HepG2 (cell line): ENCODE measurements around the gene DNAJC4. TPM values are rescaled to one million over a fixed set of nuclear protein-coding genes. Genes with fewer than 3 reads are reported as not detected.

ENCODE experiments used
- AGO1 ChIP-seq: fragments of 200-400 bp; formaldehyde crosslinking; IDR thresholded peaks from 2 replicates; pipeline ENCODE4 v1.6.1; 2017; ENCODE audit warnings: mild to moderate bottlenecking, low read depth, low read length, moderate library complexity; ENCODE audit not compliant: poor library complexity, severe bottlenecking
- ATRX ChIP-seq: sonication (generic); formaldehyde crosslinking; IDR thresholded peaks from 2 replicates; pipeline ENCODE4 v1.4.0; 2020; ENCODE audit warnings: missing genetic modification reagents, borderline replicate concordance
- BRCA1 ChIP-seq: sonication (generic); formaldehyde crosslinking; IDR thresholded peaks from 2 replicates; pipeline ENCODE4 v1.4.0; 2020; ENCODE audit warnings: missing genetic modification reagents
- HDAC6 ChIP-seq: fragments of 200-600 bp; sonication (generic); IDR thresholded peaks from 2 replicates; pipeline ENCODE4 v1.7.0; 2017; ENCODE audit warnings: mild to moderate bottlenecking, antibody characterized with exemption, low read length, low read depth
- HNRNPLL ChIP-seq: fragments of 200-400 bp; formaldehyde crosslinking; IDR thresholded peaks from 2 replicates; pipeline ENCODE4 v1.6.1; 2017; ENCODE audit warnings: mild to moderate bottlenecking, low read depth, low read length; ENCODE audit not compliant: poor library complexity, severe bottlenecking
- MEIS2 ChIP-seq: sonication (generic); formaldehyde crosslinking; IDR thresholded peaks from 2 replicates; pipeline ENCODE4 v1.9.0; 2021; ENCODE audit warnings: mild to moderate bottlenecking, missing genetic modification reagents
- NFYC ChIP-seq: IDR thresholded peaks from 2 replicates; pipeline ENCODE4 v1.6.1; 2016; ENCODE audit warnings: missing genetic modification reagents, missing compliant biosample characterization
- PTBP1 ChIP-seq: fragments of 200-400 bp; formaldehyde crosslinking; IDR thresholded peaks from 2 replicates; pipeline ENCODE4 v1.6.1; 2018; ENCODE audit warnings: low read length, low read depth; ENCODE audit not compliant: poor library complexity, severe bottlenecking
- RORA ChIP-seq: sonication (generic); formaldehyde crosslinking; IDR thresholded peaks from 2 replicates; pipeline ENCODE4 v1.5.0; 2020; ENCODE audit warnings: mild to moderate bottlenecking, missing genetic modification reagents, moderate library complexity
- SNAPC2 ChIP-seq: sonication (generic); formaldehyde crosslinking; IDR thresholded peaks from 2 replicates; pipeline ENCODE4 v1.8.1; 2022; ENCODE audit warnings: mild to moderate bottlenecking, missing genetic modification reagents
- TAF1 ChIP-seq: sonication (generic); formaldehyde crosslinking; IDR thresholded peaks from 2 replicates; pipeline ENCODE4 v1.4.0; 2020; ENCODE audit warnings: missing genetic modification reagents
- TFDP1 ChIP-seq: IDR thresholded peaks from 2 replicates; pipeline ENCODE4 v1.6.1; 2016; ENCODE audit warnings: missing compliant biosample characterization, missing genetic modification reagents, borderline replicate concordance
- TSC22D2 ChIP-seq: sonication (generic); formaldehyde crosslinking; IDR thresholded peaks from 2 replicates; pipeline ENCODE4 v1.5.1; 2020; ENCODE audit warnings: missing genetic modification reagents, mild to moderate bottlenecking, borderline replicate concordance
- ZBTB39 ChIP-seq: sonication (generic); formaldehyde crosslinking; IDR thresholded peaks from 2 replicates; pipeline ENCODE4 v1.5.0; 2020; ENCODE audit warnings: missing genetic modification reagents
- ZFP91 ChIP-seq: sonication (generic); formaldehyde crosslinking; IDR thresholded peaks from 2 replicates; pipeline ENCODE4 v1.9.0; 2022; ENCODE audit warnings: missing genetic modification reagents, mild to moderate bottlenecking, borderline replicate concordance
- ZNF20 ChIP-seq: sonication (generic); formaldehyde crosslinking; IDR thresholded peaks from 2 replicates; pipeline ENCODE4 v1.4.0; 2020; ENCODE audit warnings: mild to moderate bottlenecking, moderate library complexity, missing genetic modification reagents
- ZNF333 ChIP-seq: sonication (generic); formaldehyde crosslinking; IDR thresholded peaks from 2 replicates; pipeline ENCODE4 v1.4.0; 2020; ENCODE audit warnings: mild to moderate bottlenecking, missing genetic modification reagents, borderline replicate concordance
- ZNF33B ChIP-seq: sonication (generic); formaldehyde crosslinking; IDR thresholded peaks from 2 replicates; pipeline ENCODE4 v1.5.1; 2020; ENCODE audit warnings: mild to moderate bottlenecking, missing genetic modification reagents
- ZNF567 ChIP-seq: sonication (generic); formaldehyde crosslinking; IDR thresholded peaks from 2 replicates; pipeline ENCODE4 v1.8.1; 2023; ENCODE audit warnings: mild to moderate bottlenecking, missing genetic modification reagents, borderline replicate concordance
- ZNF792 ChIP-seq: IDR thresholded peaks from 2 replicates; pipeline ENCODE4 v1.6.1; 2016
- ZNF83 ChIP-seq: sonication (generic); formaldehyde crosslinking; IDR thresholded peaks from 2 replicates; pipeline ENCODE4 v1.4.0; 2020; ENCODE audit warnings: missing genetic modification reagents, mild to moderate bottlenecking, borderline replicate concordance
- polyA plus RNA-seq, 8 experiments: library from polyadenylated mRNA; depleted of rRNA in 3 of 8; stranded (reverse) in 7 of 8; unstranded in 1 of 8; fragments of >200 nt; fragmentation: Illumina TruSeq in 4 of 8; extraction: Trizol in 4 of 8; gene quantifications; 2 replicates each; pipeline versions ENCODE4 v1.2.1 to v1.2.3, GENCODE V29; 2011 to 2016; ENCODE audit warnings: low read depth in 4 of 8, missing spikeins in 1 of 8, mixed read lengths in 1 of 8; ENCODE audit not compliant: insufficient read depth in 1 of 8
- total RNA-seq, 5 experiments: library from RNA; depleted of rRNA; stranded (reverse); fragments of >200 nt; fragmentation: Illumina TruSeq; extraction: Trizol; gene quantifications; 2 replicates each; pipeline ENCODE4 v1.2.3, GENCODE V29; 2016; ENCODE audit warnings: low read depth in 1 of 5
- TF ChIP-seq, protein P1 (sequence below): sonication (generic); formaldehyde crosslinking; IDR thresholded peaks from 2 replicates; pipeline ENCODE4 v1.8.1; 2023; ENCODE audit warnings: mild to moderate bottlenecking, missing genetic modification reagents

DNAJC4 gene
- total and polyA plus RNA-seq, 2 of the 13 experiments (the other 11 are each of a cell fraction or from before 2014, with no cell fraction given): 10.3 to 60.8 TPM

- TF ChIP-seq ATRX (CRISPR knock-in tag) (no peak), SNAPC2 (CRISPR knock-in tag) (peak; percentile 66; the same call in 1 of the 2 replicates), AGO1 (peak; percentile 95), BRCA1 (CRISPR knock-in tag) (no peak), ZNF792 (CRISPR knock-in tag) (0 out of 2 replicates have a peak, but pooled peaks have one; percentile 9), ZNF33B (CRISPR knock-in tag) (0 out of 2 replicates have a peak, but pooled peaks have one; percentile 9), ZNF83 (no peak), ZNF20 (CRISPR knock-in tag) (no peak), ZNF567 (CRISPR knock-in tag) (0 out of 2 replicates have a peak, but pooled peaks have one; percentile 78), NFYC (CRISPR knock-in tag) (peak; percentile 68), TSC22D2 (CRISPR knock-in tag) (no peak), HNRNPLL (peak; percentile 62), RORA (no peak), MEIS2 (CRISPR knock-in tag) (peak; percentile 85), PTBP1 (peak; percentile 81), TAF1 (CRISPR knock-in tag) (peak; percentile 65), HDAC6 (no peak), ZBTB39 (CRISPR knock-in tag) (0 out of 2 replicates have a peak, but pooled peaks have one; percentile 52), ZFP91 (CRISPR knock-in tag) (peak; percentile 51; the same call in 1 of the 2 replicates), TFDP1 (CRISPR knock-in tag) (peak; percentile 25; the same call in 1 of the 2 replicates), ZNF333 (CRISPR knock-in tag) (no peak; the same call in 1 of the 2 replicates)
- TF ChIP-seq, protein P1, sequence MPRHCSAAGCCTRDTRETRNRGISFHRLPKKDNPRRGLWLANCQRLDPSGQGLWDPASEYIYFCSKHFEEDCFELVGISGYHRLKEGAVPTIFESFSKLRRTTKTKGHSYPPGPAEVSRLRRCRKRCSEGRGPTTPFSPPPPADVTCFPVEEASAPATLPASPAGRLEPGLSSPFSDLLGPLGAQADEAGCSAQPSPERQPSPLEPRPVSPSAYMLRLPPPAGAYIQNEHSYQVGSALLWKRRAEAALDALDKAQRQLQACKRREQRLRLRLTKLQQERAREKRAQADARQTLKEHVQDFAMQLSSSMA (CRISPR knock-in tag): no peak
Observed at GRCh38 chr11:64230171-64230984, at the start of gene DNAJC4 (continued).
